OCI-M2 (cell line): ENCODE data around the gene TEX30.

ENCODE experiments used
- DNase-seq: peaks from one replicate; lab custom pipeline; 2025; ENCODE audit not compliant: unreplicated experiment; lab: John Stamatoyannopoulos, UW

Gene TEX30

GRCh38 chr13:102718746-102719145 is 54.8 kb downstream of the TEX30 start:
- DNase-seq, result no peak
